Measurements from ENCODE around the gene ARMC2.

Gene ARMC2

GRCh38 chr6:108998485-108998884 is 150.3 kb downstream of the ARMC2 start:
- Mint-ChIP-seq H3K9me3 (no peaks in the 10 kb centered on the region), H3K4me1 (ENCODE audit: low read depth) (peaks cover 5% of the 10 kb centered on the region), H3K27ac (no peak overlapping the region), H3K36me3 (ENCODE audit: low read depth) (peaks cover 29% of the 10 kb centered on the region), H3K27me3 (no peaks in the 10 kb centered on the region), H3K4me3 (no peak overlapping the region)
- intact Hi-C loops (cut with micrococcal nuclease), result no loop called here

- Mint-ChIP-seq H3K27me3 (no peaks in the 10 kb centered on the region), H3K4me1 (ENCODE audit: low read depth) (peaks cover 5% of the 10 kb centered on the region), H3K36me3 (ENCODE audit: low read depth) (peaks cover 28% of the 10 kb centered on the region), H3K4me3 (no peak overlapping the region), H3K9me3 (no peaks in the 10 kb centered on the region), H3K27ac (no peak overlapping the region)
- intact Hi-C loops (cut with micrococcal nuclease), result no loop called here
Measured at GRCh38 chr6:108999428-108999827, 151.2 kb downstream of the ARMC2 start.

- Mint-ChIP-seq H3K9me3 (no peaks in the 10 kb centered on the region), H3K36me3 (ENCODE audit: low read depth) (peaks cover 22% of the 10 kb centered on the region), H3K4me3 (no peak overlapping the region), H3K27ac (no peak overlapping the region), H3K4me1 (ENCODE audit: low read depth) (peaks cover 5% of the 10 kb centered on the region), H3K27me3 (no peaks in the 10 kb centered on the region)
- intact Hi-C loops (cut with micrococcal nuclease), result loop anchor here (10.0 kb wide), 1 partner anchor 55 kb away; no protein-coding TSS in a partner anchor
Measured at GRCh38 chr6:109000289-109000688, 152.1 kb downstream of the ARMC2 start.

- peaks cover 5% of the 10 kb centered on the region for H3K4me1 Mint-ChIP-seq (ENCODE audit: low read depth)
Measured at GRCh38 chr6:109001291-109001894, 153.2 kb downstream of the ARMC2 start.

GRCh38 chr6:109002051-109002697 is 154.0 kb downstream of the ARMC2 start:
- intact Hi-C loops (cut with micrococcal nuclease), result loop anchor here (10.0 kb wide), 1 partner anchor 53 kb away; no protein-coding TSS in a partner anchor
- H3K36me3 Mint-ChIP-seq (ENCODE audit: low read depth), result peaks cover 17% of the 10 kb centered on the region
- H3K27me3 Mint-ChIP-seq, result no peaks in the 10 kb centered on the region
- H3K9me3 Mint-ChIP-seq, result no peaks in the 10 kb centered on the region
- H3K4me1 Mint-ChIP-seq (ENCODE audit: low read depth), result peaks cover 5% of the 10 kb centered on the region
- H3K27ac Mint-ChIP-seq, result no peak overlapping the region
- no peak overlapping the region for H3K4me3 Mint-ChIP-seq

More at GRCh38 chr6:109001291-109001894, 153.2 kb downstream of the ARMC2 start:
- Mint-ChIP-seq H3K9me3 (no peaks in the 10 kb centered on the region), H3K4me3 (no peak overlapping the region), H3K27me3 (no peaks in the 10 kb centered on the region), H3K27ac (no peak overlapping the region), H3K36me3 (ENCODE audit: low read depth) (peaks cover 17% of the 10 kb centered on the region)
- intact Hi-C loops (cut with micrococcal nuclease), result loop anchor here (10.0 kb wide), 1 partner anchor 53 kb away; no protein-coding TSS in a partner anchor

GRCh38 chr6:109002882-109003281 is 154.7 kb downstream of the ARMC2 start:
- Mint-ChIP-seq H3K9me3 (no peaks in the 10 kb centered on the region), H3K4me1 (ENCODE audit: low read depth) (peaks cover 5% of the 10 kb centered on the region), H3K4me3 (no peak overlapping the region), H3K36me3 (ENCODE audit: low read depth) (peaks cover 15% of the 10 kb centered on the region), H3K27me3 (no peaks in the 10 kb centered on the region), H3K27ac (no peak overlapping the region)
- intact Hi-C loops (cut with micrococcal nuclease), result loop anchor here (10.0 kb wide), 1 partner anchor 52 kb away; no protein-coding TSS in a partner anchor

- H3K4me1 Mint-ChIP-seq (ENCODE audit: low read depth), result peaks cover 13% of the 10 kb centered on the region
- H3K27me3 Mint-ChIP-seq, result no peaks in the 10 kb centered on the region
- no peak overlapping the region for H3K4me3 Mint-ChIP-seq
- H3K27ac Mint-ChIP-seq, result no peak overlapping the region
- intact Hi-C loops (cut with micrococcal nuclease), result loop anchor here (10.0 kb wide), 1 partner anchor 48 kb away; no protein-coding TSS in a partner anchor
- no peaks in the 10 kb centered on the region for H3K36me3 Mint-ChIP-seq (ENCODE audit: low read depth)
- H3K9me3 Mint-ChIP-seq, result no peaks in the 10 kb centered on the region
Measured at GRCh38 chr6:109006818-109007217, 158.6 kb downstream of the ARMC2 start.

- H3K36me3 Mint-ChIP-seq (ENCODE audit: low read depth), result no peaks in the 10 kb centered on the region
- H3K4me3 Mint-ChIP-seq, result no peak overlapping the region
- no peaks in the 10 kb centered on the region for H3K9me3 Mint-ChIP-seq
- H3K27me3 Mint-ChIP-seq, result no peaks in the 10 kb centered on the region
- H3K27ac Mint-ChIP-seq, result no peak overlapping the region
- H3K4me1 Mint-ChIP-seq (ENCODE audit: low read depth), result peaks cover 16% of the 10 kb centered on the region
- intact Hi-C loops (cut with micrococcal nuclease), result loop anchor here (10.0 kb wide), 1 partner anchor 47 kb away; no protein-coding TSS in a partner anchor
Measured at GRCh38 chr6:109007521-109007920, 159.3 kb downstream of the ARMC2 start.

- no peak overlapping the region for H3K4me3 Mint-ChIP-seq
- peaks cover 22% of the 10 kb centered on the region for H3K4me1 Mint-ChIP-seq (ENCODE audit: low read depth)
- intact Hi-C loops (cut with micrococcal nuclease), result loop anchor here (10.0 kb wide), 1 partner anchor 47 kb away; no protein-coding TSS in a partner anchor
- H3K27ac Mint-ChIP-seq, result no peak overlapping the region
- no peaks in the 10 kb centered on the region for H3K36me3 Mint-ChIP-seq (ENCODE audit: low read depth)
- H3K9me3 Mint-ChIP-seq, result no peaks in the 10 kb centered on the region
- no peaks in the 10 kb centered on the region for H3K27me3 Mint-ChIP-seq
Measured at GRCh38 chr6:109008054-109008453, 159.8 kb downstream of the ARMC2 start.

GRCh38 chr6:109008537-109009235 is 160.5 kb downstream of the ARMC2 start:
- H3K27me3 Mint-ChIP-seq, result no peaks in the 10 kb centered on the region
- peak overlapping the region; percentile 92 for H3K27ac Mint-ChIP-seq
- peaks cover 28% of the 10 kb centered on the region for H3K4me1 Mint-ChIP-seq (ENCODE audit: low read depth)
- H3K36me3 Mint-ChIP-seq (ENCODE audit: low read depth), result no peaks in the 10 kb centered on the region
- no peaks in the 10 kb centered on the region for H3K9me3 Mint-ChIP-seq
- H3K4me3 Mint-ChIP-seq, result peak overlapping the region; percentile 92
- intact Hi-C loops (cut with micrococcal nuclease), result loop anchor here (10.0 kb wide), 1 partner anchor 46 kb away; no protein-coding TSS in a partner anchor

GRCh38 chr6:109009236-109009961 is 161.2 kb downstream of the ARMC2 start:
- H3K27ac Mint-ChIP-seq, result peak overlapping the region; percentile 92
- H3K36me3 Mint-ChIP-seq (ENCODE audit: low read depth), result no peaks in the 10 kb centered on the region
- peak overlapping the region; percentile 92 for H3K4me3 Mint-ChIP-seq
- intact Hi-C loops (cut with micrococcal nuclease), result loop anchor here (10.0 kb wide), 1 partner anchor 45 kb away; no protein-coding TSS in a partner anchor
- peaks cover 34% of the 10 kb centered on the region for H3K4me1 Mint-ChIP-seq (ENCODE audit: low read depth)
- no peaks in the 10 kb centered on the region for H3K27me3 Mint-ChIP-seq
- no peaks in the 10 kb centered on the region for H3K9me3 Mint-ChIP-seq

GRCh38 chr6:109009962-109010704 is 161.9 kb downstream of the ARMC2 start:
- Mint-ChIP-seq H3K4me1 (ENCODE audit: low read depth) (peaks cover 42% of the 10 kb centered on the region), H3K9me3 (no peaks in the 10 kb centered on the region), H3K36me3 (ENCODE audit: low read depth) (no peaks in the 10 kb centered on the region), H3K4me3 (peak overlapping the region; percentile 92), H3K27me3 (no peaks in the 10 kb centered on the region), H3K27ac (peak overlapping the region; percentile 92)
- intact Hi-C loops (cut with micrococcal nuclease), result loop anchor here (10.0 kb wide), 1 partner anchor 45 kb away; no protein-coding TSS in a partner anchor

- peak overlapping the region; percentile 92 for H3K27ac Mint-ChIP-seq
- H3K4me1 Mint-ChIP-seq (ENCODE audit: low read depth), result peaks cover 47% of the 10 kb centered on the region
- H3K36me3 Mint-ChIP-seq (ENCODE audit: low read depth), result no peaks in the 10 kb centered on the region
- intact Hi-C loops (cut with micrococcal nuclease), result no loop called here
- H3K9me3 Mint-ChIP-seq, result no peaks in the 10 kb centered on the region
- no peaks in the 10 kb centered on the region for H3K27me3 Mint-ChIP-seq
- no peak overlapping the region for H3K4me3 Mint-ChIP-seq
Measured at GRCh38 chr6:109010705-109011102, 162.5 kb downstream of the ARMC2 start.

Data from dendritic cell treated with granulocyte-macrophage colony-stimulating factor and Interleukin-4, amounts not matched to agents 40 ng/mL and 50 ng/mL, for 4 days (primary cell).